Esophagus squamous epithelium (tissue), 4 donors: ENCODE results near the gene GALNT17.

Experiments
- CTCF ChIP-seq, 6 experiments: fragments of 450-650 bp in 4 of 6; fragments of 200-600 bp in 2 of 6; sonication (generic) in 2 of 6; IDR thresholded peaks; one replicate each; pipeline ENCODE4 v1.5.1; 2016 to 2019; ENCODE audit warnings: antibody characterized with exemption in 6 of 6, mild to moderate bottlenecking in 4 of 6, moderate library complexity in 4 of 6
- POLR2A ChIP-seq, 4 donors: fragments of 450-650 bp; IDR thresholded peaks; one replicate each; pipeline ENCODE4 v1.6.1; 2017; ENCODE audit warnings: antibody characterized with exemption in 4 of 4, mild to moderate bottlenecking in 4 of 4, moderate library complexity in 3 of 4

GRCh38 chr7:71547426-71547825 is 415.5 kb downstream of the GALNT17 start:
- TF ChIP-seq CTCF (IDR thresholded peaks at IDR 0.05) (no peak), POLR2A (IDR thresholded peaks at IDR 0.05) (no peak)
